CD4-positive, alpha-beta T cell treated with Interleukin-15 for 4 hours (primary cell): ENCODE data around the gene GRIA2.

Source experiments
- DNase-seq: peaks from one replicate; pipeline ENCODE4 v3.0.0-alpha.2; 2020; ENCODE audit warnings: low spot score

Gene GRIA2

DNA sequence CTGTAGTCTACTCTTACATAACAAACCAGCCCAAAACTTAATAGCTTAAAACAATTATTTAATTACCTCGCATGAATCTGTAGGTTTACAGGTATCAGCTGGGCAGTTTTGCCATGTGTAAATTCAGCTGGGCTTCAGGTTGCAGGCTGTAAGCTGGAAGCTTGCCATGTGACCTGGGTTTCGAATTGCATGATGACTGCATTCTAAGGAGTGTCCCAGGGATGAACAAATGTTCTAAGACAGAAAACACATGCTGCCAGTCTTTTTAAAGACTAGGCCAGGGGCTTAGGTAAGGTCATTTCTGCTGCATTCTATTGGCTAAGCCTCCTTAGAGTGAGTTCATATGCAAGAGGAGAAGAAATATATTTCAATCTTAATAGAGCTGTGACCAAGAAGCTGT is 44.8 kb downstream of the GRIA2 start:
- DNase-seq, result no peak

DNA sequence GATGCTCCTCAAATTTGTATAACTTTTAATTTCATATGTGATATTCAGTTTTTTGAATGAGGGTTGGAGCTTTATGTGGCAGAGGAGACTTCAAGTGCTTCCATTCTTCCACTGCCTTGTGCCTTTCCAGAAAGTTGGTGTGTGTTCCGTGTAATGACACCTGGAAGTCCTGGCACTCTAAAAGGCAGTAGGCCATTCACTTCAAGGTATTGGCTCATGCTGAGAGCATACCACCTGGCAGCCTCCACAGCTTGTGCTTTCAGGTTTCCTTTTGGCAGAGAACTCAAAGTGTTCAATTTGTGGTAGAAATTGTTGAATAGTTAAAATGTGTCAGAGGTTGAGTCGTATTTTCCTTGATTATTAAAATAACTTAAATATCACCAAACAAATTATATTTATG is 49.6 kb downstream of the GRIA2 start:
- no peak for DNase-seq

DNA sequence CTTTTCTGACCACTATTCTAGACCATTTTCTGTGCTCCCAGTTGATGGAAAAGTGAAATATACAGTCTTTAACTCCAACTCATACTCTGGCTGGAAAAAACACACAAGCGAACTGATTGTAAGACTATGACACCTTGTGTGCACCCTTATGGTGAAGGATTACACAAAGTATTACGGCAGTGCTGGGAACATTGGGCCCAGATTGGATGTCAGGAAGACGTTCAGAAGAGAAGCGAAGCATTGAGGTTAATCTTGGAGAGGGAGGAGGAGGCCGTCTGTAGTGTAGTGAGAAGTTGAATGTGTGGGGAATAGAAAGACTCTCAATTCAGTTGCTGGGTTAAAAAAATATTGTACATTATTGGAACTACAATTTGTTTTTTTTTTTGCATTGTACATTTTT is 50.0 kb downstream of the GRIA2 start:
- DNase-seq, result no peak

DNA sequence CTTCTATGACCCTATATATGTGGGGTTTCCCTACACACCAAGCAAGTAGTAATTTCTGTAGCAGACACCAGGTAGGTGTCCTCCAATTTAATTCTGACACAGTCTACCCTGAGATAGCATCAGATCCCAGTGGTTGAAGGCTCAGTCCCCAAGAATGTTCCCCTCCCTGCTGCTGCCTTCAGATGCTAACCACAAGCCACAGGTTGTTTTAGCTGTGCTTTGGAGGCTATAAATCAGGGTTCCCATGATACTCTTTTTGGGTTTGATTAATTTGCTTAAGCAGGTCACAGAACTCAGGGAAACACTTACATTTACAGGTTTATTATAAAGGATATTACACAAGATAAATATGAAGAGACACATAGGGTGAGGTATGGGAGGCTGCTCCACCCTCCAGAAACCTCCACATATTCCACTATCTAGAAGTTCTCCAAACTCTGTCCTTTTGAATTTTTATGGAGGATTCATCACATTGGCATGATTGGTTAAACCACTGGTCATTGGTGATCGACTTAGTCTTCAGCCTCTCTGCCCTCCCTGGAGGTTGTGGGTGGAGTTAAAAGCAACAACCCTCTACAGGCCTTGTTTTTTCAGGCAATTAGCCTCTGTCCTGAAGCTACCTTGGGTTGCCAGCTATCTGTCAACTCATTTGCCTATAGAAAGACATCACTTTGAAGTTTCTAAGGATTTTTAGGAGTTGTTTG is 50.8 kb downstream of the GRIA2 start:
- DNase-seq, result no peak

DNA sequence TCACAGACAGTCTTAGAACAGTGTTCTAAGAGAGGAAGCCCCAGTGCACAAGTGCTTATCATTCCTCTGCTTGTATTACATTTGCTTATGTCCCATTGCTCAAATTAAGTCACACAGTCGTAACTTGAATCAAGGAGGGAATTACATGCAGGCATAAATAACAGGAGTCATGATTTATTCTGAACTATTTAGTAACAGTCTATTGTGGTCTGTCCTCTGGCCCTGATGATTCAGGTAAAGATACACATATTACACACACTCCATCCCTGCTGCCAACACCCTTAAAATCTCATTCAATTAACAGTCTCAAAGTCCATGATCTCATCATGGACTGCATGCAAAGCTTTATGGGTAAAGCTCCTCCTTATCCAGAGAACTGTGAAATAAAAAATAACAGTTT is 60.1 kb downstream of the GRIA2 start:
- no peak for DNase-seq

DNA sequence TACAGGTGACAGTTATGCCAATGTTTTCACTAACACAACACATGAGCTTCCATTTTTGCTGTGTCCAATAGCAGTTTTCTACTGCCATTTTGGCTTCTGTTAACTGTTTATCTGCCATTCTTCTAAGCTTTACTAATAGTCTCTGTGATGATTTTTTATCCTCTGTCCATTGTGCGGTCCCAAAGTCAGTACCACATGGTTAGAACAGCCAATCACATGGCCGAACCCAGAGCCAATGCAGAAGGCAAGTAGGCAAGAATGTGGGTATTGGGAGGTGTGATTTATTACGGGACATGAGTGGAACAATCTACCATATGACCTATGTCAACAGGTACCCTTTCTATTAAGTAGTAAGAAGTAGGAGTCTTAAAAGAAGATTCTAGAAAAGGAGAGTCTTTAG is 61.5 kb downstream of the GRIA2 start:
- DNase-seq, result no peak

DNA sequence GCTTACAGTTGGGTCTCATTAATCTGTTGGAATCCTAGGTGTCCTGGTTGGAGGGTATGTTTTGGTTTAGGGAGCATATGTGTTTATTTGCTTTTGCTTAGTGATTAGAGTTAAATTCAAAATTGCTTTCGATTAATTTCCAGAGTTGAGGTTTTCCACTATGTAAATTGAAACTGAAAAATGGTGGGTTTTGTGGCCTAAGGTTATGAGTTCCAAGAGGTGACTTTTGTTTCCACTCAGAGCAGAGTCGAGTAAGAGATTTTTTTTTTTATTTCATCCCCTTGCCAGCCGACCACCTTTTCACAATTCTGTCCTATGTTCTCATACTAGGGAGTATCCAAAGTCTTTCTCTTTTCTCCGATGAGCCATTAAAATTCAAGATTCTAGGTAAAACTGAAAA is 66.9 kb downstream of the GRIA2 start:
- DNase-seq, result no peak

DNA sequence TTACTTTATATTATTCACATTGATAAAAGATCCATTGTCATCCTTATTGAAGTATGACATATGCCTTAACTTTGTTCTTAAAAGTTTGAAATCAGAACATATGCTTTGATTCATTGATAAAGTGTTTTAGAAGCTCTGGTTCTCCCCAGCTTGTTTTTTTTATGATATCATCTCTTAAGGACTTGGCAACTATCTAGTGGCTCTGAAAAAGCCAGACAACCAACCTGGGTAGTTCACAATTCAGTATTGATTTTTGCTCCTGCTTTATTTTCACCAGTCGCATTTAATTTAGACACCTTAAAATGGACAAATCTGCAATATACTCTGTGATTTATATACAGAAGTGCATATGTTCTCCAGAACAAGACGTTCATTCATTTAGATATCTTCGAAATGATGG is 70.1 kb downstream of the GRIA2 start:
- DNase-seq, result no peak

DNA sequence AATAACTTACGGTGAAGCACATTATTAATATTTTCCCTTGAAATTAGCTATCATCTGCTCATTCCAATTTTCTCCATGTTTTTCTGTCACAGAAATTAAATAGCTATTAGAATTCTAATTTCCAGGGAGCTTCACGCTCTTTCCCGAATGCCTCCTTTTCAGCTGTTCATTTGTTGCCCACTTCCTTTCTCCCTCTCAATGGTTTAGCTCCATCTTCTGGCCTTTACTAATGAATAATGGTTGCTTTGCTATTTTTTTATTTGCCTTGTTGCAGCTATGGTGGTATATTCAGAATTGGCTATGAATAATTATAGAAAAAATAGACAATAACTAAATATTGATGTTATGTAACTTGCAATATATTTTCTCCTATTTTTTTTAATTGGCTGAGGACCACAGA is 70.5 kb downstream of the GRIA2 start:
- no peak for DNase-seq

DNA sequence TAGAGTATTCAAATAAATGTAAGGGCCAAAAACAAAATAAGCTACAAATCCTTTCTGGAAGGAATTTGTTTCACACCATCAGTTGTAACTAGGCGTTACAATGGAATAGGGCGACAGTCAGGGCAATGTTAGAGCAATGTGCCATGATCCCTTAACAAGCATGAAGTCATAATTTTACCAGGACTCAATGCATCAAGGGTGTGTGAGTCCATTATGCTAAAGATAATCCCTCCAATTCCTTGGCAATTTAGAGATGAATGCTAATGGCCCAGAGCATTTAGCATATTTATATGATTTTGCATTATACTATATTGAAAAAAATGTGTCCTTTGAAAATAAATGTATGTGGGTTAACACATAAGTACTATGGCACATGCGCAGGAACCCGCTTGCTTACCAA is 73.1 kb downstream of the GRIA2 start:
- no peak for DNase-seq

DNA sequence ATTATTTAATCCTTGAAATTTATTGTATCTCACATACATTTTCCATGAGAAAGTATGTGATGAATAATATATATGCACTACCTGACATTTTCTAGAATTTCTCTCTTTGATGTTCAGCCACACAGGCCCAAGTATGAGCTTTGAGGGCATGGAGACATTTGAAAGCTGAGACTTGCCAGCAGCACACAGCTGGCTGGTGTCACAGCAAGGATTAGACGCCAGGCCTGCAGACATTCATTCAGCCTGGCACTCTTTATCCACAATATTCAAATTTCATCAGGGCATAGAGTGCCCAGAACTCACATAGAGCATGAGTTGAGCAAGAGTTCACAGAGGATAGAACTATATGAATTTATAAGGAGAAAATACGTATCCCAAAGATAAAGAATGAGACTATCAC is 74.0 kb downstream of the GRIA2 start:
- no peak for DNase-seq

DNA sequence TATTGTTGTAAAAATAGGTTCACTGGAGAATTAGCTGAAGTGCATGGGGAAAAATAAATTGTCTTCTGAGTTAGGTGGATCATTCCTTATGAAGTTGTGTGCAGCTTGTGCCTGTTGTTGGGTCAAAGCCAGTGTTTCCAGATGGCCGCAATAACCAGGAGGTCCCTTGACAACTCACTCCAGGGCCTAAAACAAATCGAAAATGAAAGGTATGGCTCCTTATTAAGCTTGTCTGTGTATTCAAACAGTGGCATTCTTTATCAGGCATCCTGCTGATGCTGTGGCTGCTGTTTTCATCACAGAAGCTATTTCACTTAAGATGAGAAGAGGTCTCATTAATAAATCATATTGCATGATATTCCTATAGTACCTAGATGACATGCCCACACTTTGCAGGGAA is 80.2 kb downstream of the GRIA2 start:
- no peak for DNase-seq

DNA sequence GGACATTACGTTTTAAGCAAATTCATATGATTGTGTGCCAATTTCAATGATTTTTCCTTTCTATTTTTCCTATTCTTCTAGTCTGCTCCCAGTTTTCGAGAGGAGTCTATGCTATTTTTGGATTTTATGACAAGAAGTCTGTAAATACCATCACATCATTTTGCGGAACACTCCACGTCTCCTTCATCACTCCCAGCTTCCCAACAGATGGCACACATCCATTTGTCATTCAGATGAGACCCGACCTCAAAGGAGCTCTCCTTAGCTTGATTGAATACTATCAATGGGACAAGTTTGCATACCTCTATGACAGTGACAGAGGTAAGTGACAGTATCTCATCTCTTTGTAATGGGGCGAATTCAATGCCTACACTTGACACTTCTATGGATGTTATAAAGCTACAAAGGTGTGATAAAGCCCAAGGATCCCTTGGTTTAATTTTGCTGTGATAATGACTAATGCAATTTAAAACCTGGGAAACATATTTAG is 83.0 kb downstream of the GRIA2 start:
- no peak for DNase-seq

DNA sequence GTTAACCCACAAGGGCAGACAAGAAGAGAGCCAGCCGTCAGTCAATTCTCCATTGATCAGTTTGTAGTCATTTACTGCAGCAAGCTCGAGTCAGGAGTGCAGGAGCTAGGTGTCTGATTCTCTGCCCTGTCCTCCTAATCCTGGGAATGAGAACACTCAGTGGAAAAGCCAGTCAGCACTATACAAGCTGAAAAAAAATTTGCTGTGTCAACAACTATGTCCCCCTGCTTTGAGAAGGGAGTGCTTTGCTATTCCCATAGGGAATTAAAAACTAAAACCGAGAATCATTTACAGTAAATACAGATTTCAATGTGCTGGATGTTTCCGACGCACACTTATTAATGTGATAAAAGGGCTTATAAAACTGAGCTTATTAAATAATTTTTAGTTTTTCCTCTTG is 84.2 kb downstream of the GRIA2 start:
- DNase-seq, result no peak

DNA sequence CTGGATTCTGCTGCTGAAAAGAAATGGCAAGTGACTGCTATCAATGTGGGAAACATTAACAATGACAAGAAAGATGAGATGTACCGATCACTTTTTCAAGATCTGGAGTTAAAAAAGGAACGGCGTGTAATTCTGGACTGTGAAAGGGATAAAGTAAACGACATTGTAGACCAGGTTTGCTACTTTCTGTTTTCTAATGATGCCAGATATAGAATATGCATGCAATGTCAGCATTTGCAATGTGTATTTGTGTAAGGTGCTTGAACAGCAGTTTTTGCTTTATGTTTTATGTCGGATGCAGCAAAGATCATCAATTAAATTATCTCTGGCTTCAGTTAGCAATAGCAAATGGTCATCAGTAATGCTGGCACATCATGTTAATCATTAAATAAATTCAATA is 92.2 kb downstream of the GRIA2 start:
- no peak for DNase-seq

DNA sequence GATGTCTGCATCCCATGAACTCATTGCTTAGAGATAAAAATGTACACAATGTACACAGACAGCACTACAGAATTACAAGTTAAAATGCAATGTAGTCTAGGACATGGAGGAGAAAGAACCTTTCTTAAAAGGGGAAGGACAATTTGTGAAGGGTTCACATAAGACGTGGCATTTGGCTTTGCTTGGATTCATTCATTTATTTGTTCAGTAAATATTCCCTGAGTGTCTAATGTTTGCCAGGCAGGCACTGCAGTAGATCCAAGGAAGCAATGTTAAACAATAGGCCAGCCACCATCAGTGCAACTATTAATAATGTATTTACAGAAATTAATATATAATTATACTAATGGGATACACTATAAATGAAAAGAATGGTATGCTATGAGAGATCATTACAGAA is 94.4 kb downstream of the GRIA2 start:
- no peak for DNase-seq

DNA sequence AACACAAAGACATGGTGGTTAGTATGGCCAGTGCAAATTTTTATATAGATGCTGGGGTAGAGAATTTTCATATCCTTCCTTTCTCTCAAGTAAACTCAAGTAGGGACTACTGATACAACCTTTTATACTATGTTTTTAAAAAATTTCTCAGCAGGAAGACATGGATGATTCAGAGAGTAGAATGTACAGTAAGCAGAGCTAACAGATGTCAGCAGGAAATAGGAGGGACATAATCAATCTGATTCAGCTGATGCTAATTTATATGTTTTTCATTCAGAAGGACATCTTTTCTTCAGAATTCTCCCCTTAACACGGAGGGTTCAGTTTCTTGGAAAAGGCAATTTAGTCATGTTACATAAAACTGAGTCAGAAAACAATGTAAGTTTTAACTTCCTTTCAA is 95.4 kb downstream of the GRIA2 start:
- no peak for DNase-seq

DNA sequence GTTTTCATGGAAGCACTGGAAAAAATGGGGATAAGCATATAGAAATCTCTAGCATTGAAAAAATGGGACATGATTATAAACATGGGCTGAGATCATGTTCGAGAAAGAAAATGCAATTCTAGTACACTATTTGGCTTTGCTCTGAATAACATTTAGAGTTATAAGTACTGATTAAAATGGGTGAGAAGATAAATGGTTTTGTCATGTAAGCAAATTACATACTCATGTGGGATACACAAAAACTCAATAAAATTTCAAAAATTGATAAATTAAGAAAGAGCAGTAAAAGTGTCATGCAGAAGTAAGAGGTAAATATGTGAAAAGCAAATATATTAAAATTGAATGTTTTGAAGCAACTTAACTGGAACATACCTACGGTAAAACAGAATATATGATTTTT is 99.6 kb downstream of the GRIA2 start:
- DNase-seq, result no peak

DNA sequence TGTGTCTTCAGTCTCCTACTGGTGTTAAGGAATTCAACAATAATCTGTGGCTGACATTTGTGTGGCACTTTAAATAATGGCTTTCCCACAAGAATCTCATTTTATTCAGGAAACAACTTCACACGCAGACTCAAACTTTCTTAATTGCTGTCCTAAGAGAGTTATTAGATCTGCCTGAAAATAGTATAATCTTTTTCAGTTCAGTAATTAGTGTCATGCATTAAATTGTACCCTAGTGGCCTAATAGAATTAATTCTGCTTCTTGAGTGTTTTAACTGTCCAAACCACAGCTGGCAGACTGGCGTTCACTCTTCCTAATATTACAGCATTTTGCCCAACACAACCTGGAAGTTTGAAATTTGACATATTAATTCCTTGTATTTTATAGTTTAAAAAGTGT is 107.1 kb downstream of the GRIA2 start:
- DNase-seq, result no peak

DNA sequence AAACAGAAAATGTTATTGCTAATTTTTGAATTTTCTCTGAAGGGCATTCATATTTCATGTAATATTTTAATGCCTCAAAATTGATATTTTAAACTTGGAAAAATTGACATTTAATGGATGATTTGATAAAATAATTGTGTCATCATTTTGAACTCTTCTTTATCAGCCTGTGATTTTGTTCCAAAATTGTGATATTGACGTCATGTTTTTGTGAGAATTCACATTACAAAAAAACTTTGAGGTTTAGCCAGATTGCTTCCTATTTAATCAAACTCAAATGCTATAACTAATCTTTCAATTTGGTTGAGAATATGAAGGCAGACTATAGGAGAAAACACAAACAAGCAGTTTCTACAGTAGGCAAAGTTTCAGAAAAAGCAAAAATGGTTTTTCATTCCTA is 137.4 kb downstream of the GRIA2 start:
- no peak for DNase-seq

DNA sequence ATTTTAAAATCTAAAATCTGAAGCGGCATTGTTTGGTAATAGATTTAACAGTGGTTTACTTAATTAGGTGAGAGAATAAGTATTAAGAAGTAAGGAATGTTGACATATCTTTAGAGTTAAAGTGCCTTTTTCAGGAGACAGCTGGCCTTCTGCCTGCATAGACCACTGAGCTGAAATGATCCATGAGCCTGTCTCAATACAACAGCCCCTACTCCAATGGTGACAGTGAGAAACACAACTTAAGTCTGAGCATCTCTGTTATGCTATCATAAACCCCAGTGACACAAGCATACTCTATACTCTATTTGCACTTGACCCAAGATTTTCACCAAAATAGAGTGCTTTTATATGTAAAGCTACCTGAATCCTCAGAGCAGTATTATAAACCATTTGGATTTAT is 137.9 kb downstream of the GRIA2 start:
- DNase-seq, result no peak

DNA sequence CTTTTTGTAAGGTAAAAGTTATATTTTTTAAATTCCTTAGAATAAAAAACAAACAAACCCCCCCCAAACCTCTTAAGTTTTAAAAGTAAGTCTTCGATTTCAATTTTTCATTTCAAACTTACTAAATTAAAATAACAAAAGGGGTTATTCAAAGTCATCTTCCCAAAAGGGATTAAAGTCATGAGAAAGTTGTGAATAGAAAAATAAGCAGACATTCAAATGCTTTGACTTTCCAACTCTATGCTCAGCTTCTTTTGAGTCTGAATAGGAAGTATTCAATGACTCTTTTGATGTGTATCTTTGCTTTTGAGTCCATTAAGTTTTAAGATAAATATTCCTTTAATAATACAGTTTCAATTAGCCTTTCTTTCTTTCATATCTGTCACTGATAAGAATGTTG is 138.3 kb downstream of the GRIA2 start:
- DNase-seq, result no peak

DNA sequence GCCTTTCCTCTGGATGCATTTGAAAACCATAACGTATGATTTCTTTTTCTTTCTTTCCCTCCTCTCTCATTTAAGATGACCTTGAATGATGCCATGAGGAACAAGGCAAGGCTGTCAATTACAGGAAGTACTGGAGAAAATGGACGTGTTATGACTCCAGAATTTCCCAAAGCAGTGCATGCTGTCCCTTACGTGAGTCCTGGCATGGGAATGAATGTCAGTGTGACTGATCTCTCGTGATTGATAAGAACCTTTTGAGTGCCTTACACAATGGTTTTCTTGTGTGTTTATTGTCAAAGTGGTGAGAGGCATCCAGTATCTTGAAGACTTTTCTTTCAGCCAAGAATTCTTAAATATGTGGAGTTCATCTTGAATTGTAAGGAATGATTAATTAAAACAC is 142.8 kb downstream of the GRIA2 start:
- no peak for DNase-seq

DNA sequence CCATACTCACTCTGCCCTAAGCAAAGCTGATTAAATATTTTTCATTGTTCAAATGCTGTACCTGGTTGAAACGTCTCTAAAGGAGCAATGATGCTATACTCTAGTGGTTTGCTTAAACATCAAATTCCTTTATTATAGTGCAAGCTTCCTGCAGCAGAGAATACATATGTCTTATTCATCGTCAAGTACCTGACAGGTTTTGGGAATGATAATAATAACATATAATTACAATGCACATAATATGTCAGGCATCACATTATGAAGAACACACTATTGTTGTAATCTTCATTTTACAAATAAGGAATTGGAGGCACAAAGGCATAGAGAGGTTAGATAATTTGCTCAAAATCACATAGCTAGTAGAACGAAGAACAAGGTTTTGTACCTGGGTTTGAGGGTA is 151.6 kb downstream of the GRIA2 start:
- DNase-seq, result no peak

DNA sequence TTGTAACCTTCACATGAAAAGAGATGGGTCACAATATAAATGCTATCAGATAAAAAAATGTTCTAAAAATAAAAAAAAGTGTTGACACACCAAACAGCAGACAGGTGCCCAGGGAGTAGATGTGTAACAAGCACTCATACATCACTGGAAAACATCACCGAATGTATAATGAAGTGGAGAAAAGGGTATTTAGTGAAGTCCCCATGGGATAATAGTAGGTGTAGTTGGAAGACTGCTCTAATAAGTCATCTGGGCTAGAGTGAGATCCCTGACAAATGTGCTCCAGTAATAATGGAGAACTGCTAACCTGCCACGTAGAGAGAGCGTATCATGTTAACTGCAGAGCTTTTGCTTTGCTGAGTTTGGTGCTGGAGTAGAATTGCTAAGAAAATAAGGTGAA is 152.0 kb downstream of the GRIA2 start:
- no peak for DNase-seq
